K562 (cell line): ENCODE data around the gene MPV17L2. TPM values are rescaled to one million over a fixed set of nuclear protein-coding genes. Genes with fewer than 3 reads are reported as not detected.

Experiments used
- ATF4 ChIP-seq: fragments of 450-650 bp; formaldehyde crosslinking; IDR thresholded peaks from 2 replicates; pipeline ENCODE4 v1.4.0; 2022; ENCODE audit warnings: mild to moderate bottlenecking, moderate library complexity
- CCAR2 ChIP-seq: fragments of 200-400 bp; formaldehyde crosslinking; IDR thresholded peaks from 2 replicates; pipeline ENCODE4 v1.6.1; 2017; ENCODE audit warnings: mild to moderate bottlenecking, low read depth, low read length
- CSDE1 ChIP-seq, 2 experiments: fragments of 450-650 bp; IDR thresholded peaks; 2 replicates each; pipeline ENCODE4 v1.6.1; 2016; ENCODE audit warnings: mild to moderate bottlenecking in 1 of 2
- DIDO1 ChIP-seq: fragments of 450-650 bp; IDR thresholded peaks from 2 replicates; pipeline ENCODE4 v1.6.1; 2016; ENCODE audit warnings: low read depth, missing biosample characterization, missing genetic modification characterization
- ERF ChIP-seq: fragments of 450-650 bp; formaldehyde crosslinking; IDR thresholded peaks from 2 replicates; pipeline ENCODE4 v1.4.0; 2020; ENCODE audit warnings: mild to moderate bottlenecking, mixed read lengths
- FOXA1 ChIP-seq: fragments of 450-650 bp; IDR thresholded peaks from 2 replicates; pipeline ENCODE4 v1.6.1; 2016; ENCODE audit warnings: mild to moderate bottlenecking, borderline replicate concordance
- KDM4B ChIP-seq, 2 experiments: fragments of 450-650 bp in 1 of 2; sonication (generic) in 1 of 2; IDR thresholded peaks; 2 replicates each; pipeline ENCODE4 v1.6.1; 2016 to 2017; ENCODE audit warnings: borderline replicate concordance in 2 of 2, antibody characterized with exemption in 1 of 2, low read depth in 1 of 2, mild to moderate bottlenecking in 1 of 2
- KDM5B ChIP-seq: fragments of 200-600 bp; sonication (generic); IDR thresholded peaks from 2 replicates; pipeline ENCODE4 v1.6.1; 2012; ENCODE audit warnings: low read depth, mild to moderate bottlenecking, moderate library complexity, low read length, control low read depth, inconsistent platforms; ENCODE audit not compliant: insufficient replicate concordance
- MECOM ChIP-seq: fragments of 250-450 bp; sonication (Bioruptor Pico); IDR thresholded peaks from 2 replicates; pipeline ENCODE4 v1.8.0; 2022; ENCODE audit warnings: inconsistent platforms
- MXI1 ChIP-seq: IDR thresholded peaks from 2 replicates; pipeline ENCODE4 v1.6.1; 2011; ENCODE audit warnings: low read depth, mild to moderate bottlenecking, improper control_type of control experiment, low read length
- NFRKB ChIP-seq: fragments of 450-650 bp; IDR thresholded peaks from 2 replicates; pipeline ENCODE4 v1.6.1; 2016; ENCODE audit warnings: low read depth
- NONO ChIP-seq, 2 experiments: fragments of 200-400 bp in 1 of 2; fragments of 450-650 bp in 1 of 2; formaldehyde crosslinking in 1 of 2; IDR thresholded peaks; 2 replicates each; pipeline ENCODE4 v1.6.1; 2017; ENCODE audit warnings: low read depth in 2 of 2, mild to moderate bottlenecking in 2 of 2, moderate library complexity in 2 of 2, low read length in 1 of 2
- PRMT5 ChIP-seq: sonication (generic); formaldehyde crosslinking; IDR thresholded peaks from 2 replicates; pipeline ENCODE4 v1.5.0; 2020; ENCODE audit warnings: missing genetic modification reagents
- SP1 ChIP-seq: sonication (generic); formaldehyde crosslinking; IDR thresholded peaks from 2 replicates; pipeline ENCODE4 v1.8.1; 2022; ENCODE audit warnings: mild to moderate bottlenecking, missing genetic modification reagents
- ZNF146 ChIP-seq: IDR thresholded peaks from one replicate; pipeline ENCODE4 v1.6.1; 2018; ENCODE audit warnings: missing compliant biosample characterization; ENCODE audit not compliant: unreplicated experiment
- ZNF253 ChIP-seq: fragments of 250-450 bp; sonication (Bioruptor Pico); conservative IDR thresholded peaks from 2 replicates; pipeline ENCODE4 v1.6.1; 2021; ENCODE audit warnings: mild to moderate bottlenecking
- ZNF395 ChIP-seq: fragments of 200-800 bp; sonication (Bioruptor generic); IDR thresholded peaks from 2 replicates; pipeline ENCODE4 v1.6.1; 2017; ENCODE audit warnings: missing genetic modification characterization, missing compliant biosample characterization
- ZNF445 ChIP-seq: fragments of 250-450 bp; sonication (Bioruptor Pico); IDR thresholded peaks from 2 replicates; pipeline ENCODE4 v1.4.0; 2020; ENCODE audit warnings: low read depth, mild to moderate bottlenecking, moderate library complexity
- ZNF507 ChIP-seq: conservative IDR thresholded peaks from 2 replicates; pipeline ENCODE4 v1.6.1; 2017; ENCODE audit warnings: missing genetic modification characterization, missing compliant biosample characterization
- polyA plus RNA-seq, 8 experiments: library from polyadenylated mRNA; depleted of rRNA in 4 of 8; stranded (reverse) in 5 of 8; unstranded in 3 of 8; fragments of >200 nt; fragmentation: Nextera tagmentation in 2 of 8; fragmentation: Illumina TruSeq in 1 of 8; extraction: Ambion mirVana in 2 of 8; extraction: Trizol in 1 of 8; gene quantifications; 2 replicates each; pipeline versions ENCODE4 v1.2.1 to v1.2.3, GENCODE V29; 2011 to 2014; ENCODE audit warnings: inconsistent platforms in 1 of 8, missing spikeins in 1 of 8
- total RNA-seq, 7 experiments: library from RNA; depleted of rRNA in 6 of 7; stranded (reverse); fragments of >200 nt in 6 of 7; fragmentation: Illumina TruSeq in 2 of 7; extraction: Trizol in 2 of 7; gene quantifications; 2 replicates each; pipeline versions ENCODE4 v1.2.1 to v1.2.3, GENCODE V29; 2011 to 2021; ENCODE audit warnings: low replicate concordance in 1 of 7
- TF ChIP-seq, protein P1 (sequence below), 2 experiments: fragments of 450-650 bp; conservative IDR thresholded peaks; 2 replicates each; pipeline ENCODE4 v1.6.1; 2017; ENCODE audit warnings: mild to moderate bottlenecking in 2 of 2, moderate library complexity in 2 of 2
- TF ChIP-seq, protein P2 (sequence below): fragments of 450-650 bp; formaldehyde crosslinking; IDR thresholded peaks from 2 replicates; pipeline ENCODE4 v1.4.0; 2020; ENCODE audit warnings: mild to moderate bottlenecking
- TF ChIP-seq, protein P3 (sequence below): fragments of 250-450 bp; sonication (Bioruptor Pico); IDR thresholded peaks from 2 replicates; pipeline ENCODE4 v1.5.0; 2021
- TF ChIP-seq, protein P4 (sequence below), 2 experiments: fragments of 450-650 bp in 1 of 2; sonication (generic) in 1 of 2; formaldehyde crosslinking; conservative IDR thresholded peaks; 2 replicates each; pipeline versions ENCODE4 v1.4.0 to v1.8.1; 2020 to 2022; ENCODE audit warnings: mild to moderate bottlenecking in 1 of 2, missing genetic modification reagents in 1 of 2

The MPV17L2 gene
- total and polyA plus RNA-seq, 9 of the 15 experiments (the other 6 are each of a cell fraction or from before 2014, with no cell fraction given) = 10.6 to 60.2 (median 28.5) TPM

DNA sequence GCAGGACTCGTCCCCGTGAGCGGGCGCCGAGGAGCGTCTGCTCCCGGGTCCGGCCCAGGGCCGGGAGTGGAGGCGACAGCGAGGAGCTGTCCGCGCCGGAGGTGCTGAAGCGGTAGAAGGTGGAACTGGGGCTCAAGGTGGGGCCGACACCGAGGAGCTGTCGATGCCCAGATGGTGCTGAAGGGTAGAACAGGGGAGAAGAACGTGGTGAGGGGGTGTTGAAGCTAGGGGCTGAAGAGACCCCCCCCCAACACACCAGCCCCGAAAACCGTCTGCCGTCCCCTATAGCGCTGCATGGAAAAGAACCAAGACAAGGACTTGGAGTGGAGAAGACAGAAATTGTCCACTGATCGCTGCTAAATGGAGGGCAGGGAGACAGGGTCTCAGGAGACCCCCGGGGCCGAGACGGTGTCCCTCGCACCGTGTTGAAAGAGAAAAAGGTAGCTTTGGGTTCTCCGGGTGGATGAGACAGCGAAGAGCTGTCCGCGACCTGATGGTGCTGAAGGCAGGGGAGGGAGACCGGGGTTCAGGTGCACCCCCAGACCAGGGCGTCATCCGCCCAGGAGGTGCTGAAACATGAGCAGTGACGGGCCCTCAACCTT lies 40.3 kb downstream of the MPV17L2 start (continued):
- TF ChIP-seq CCAR2 (no peak), ZNF445 (CRISPR knock-in tag) (no peak), NFRKB (no peak), KDM5B (no peak), SP1 (CRISPR knock-in tag) (no peak; the same call in 1 of the 2 replicates), ZNF253 (CRISPR knock-in tag) (no peak), ZNF507 (tag) (no peak), ZNF146 (CRISPR knock-in tag) (peak; percentile 29), ZNF395 (CRISPR knock-in tag) (peak; percentile 84), PRMT5 (CRISPR knock-in tag) (peak; percentile 95), MECOM (CRISPR knock-in tag) (no peak), CSDE1 (IDR thresholded peaks at IDR 0.05) (no peak), ATF4 (no peak), FOXA1 (no peak), ERF (CRISPR knock-in tag) (no peak), MXI1 (peak; percentile 47; the same call in 1 of the 2 replicates), NONO (IDR thresholded peaks at IDR 0.05; ENCODE audit: low read depth in 2 of 2, low read length in 1 of 2) (no peak), DIDO1 (no peak), KDM4B (IDR thresholded peaks at IDR 0.05; ENCODE audit: borderline replicate concordance in 2 of 2, low read depth in 1 of 2) (0 out of 4 replicates have a peak, but pooled peaks of 1 of the 2 experiments have one; percentile 62)
- TF ChIP-seq, protein P1, sequence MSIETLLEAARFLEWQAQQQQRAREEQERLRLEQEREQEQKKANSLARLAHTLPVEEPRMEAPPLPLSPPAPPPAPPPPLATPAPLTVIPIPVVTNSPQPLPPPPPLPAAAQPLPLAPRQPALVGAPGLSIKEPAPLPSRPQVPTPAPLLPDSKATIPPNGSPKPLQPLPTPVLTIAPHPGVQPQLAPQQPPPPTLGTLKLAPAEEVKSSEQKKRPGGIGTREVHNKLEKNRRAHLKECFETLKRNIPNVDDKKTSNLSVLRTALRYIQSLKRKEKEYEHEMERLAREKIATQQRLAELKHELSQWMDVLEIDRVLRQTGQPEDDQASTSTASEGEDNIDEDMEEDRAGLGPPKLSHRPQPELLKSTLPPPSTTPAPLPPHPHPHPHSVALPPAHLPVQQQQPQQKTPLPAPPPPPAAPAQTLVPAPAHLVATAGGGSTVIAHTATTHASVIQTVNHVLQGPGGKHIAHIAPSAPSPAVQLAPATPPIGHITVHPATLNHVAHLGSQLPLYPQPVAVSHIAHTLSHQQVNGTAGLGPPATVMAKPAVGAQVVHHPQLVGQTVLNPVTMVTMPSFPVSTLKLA (conservative IDR thresholded peaks at IDR 0.05) = peak; percentile 83 to 93
- TF ChIP-seq, protein P2, sequence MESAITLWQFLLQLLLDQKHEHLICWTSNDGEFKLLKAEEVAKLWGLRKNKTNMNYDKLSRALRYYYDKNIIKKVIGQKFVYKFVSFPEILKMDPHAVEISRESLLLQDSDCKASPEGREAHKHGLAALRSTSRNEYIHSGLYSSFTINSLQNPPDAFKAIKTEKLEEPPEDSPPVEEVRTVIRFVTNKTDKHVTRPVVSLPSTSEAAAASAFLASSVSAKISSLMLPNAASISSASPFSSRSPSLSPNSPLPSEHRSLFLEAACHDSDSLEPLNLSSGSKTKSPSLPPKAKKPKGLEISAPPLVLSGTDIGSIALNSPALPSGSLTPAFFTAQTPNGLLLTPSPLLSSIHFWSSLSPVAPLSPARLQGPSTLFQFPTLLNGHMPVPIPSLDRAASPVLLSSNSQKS (CRISPR knock-in tag) = no peak
- TF ChIP-seq, protein P3, sequence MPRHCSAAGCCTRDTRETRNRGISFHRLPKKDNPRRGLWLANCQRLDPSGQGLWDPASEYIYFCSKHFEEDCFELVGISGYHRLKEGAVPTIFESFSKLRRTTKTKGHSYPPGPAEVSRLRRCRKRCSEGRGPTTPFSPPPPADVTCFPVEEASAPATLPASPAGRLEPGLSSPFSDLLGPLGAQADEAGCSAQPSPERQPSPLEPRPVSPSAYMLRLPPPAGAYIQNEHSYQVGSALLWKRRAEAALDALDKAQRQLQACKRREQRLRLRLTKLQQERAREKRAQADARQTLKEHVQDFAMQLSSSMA (CRISPR knock-in tag) = no peak
- TF ChIP-seq, protein P4, sequence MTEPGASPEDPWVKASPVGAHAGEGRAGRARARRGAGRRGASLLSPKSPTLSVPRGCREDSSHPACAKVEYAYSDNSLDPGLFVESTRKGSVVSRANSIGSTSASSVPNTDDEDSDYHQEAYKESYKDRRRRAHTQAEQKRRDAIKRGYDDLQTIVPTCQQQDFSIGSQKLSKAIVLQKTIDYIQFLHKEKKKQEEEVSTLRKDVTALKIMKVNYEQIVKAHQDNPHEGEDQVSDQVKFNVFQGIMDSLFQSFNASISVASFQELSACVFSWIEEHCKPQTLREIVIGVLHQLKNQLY (CRISPR knock-in tag; conservative IDR thresholded peaks at IDR 0.05) = no peak
